ENCODE measurements around the gene GNG11. TPM values are rescaled to one million over a fixed set of nuclear protein-coding genes. Genes with fewer than 3 reads are reported as not detected.

The GNG11 gene
- not detected for total RNA-seq

DNA sequence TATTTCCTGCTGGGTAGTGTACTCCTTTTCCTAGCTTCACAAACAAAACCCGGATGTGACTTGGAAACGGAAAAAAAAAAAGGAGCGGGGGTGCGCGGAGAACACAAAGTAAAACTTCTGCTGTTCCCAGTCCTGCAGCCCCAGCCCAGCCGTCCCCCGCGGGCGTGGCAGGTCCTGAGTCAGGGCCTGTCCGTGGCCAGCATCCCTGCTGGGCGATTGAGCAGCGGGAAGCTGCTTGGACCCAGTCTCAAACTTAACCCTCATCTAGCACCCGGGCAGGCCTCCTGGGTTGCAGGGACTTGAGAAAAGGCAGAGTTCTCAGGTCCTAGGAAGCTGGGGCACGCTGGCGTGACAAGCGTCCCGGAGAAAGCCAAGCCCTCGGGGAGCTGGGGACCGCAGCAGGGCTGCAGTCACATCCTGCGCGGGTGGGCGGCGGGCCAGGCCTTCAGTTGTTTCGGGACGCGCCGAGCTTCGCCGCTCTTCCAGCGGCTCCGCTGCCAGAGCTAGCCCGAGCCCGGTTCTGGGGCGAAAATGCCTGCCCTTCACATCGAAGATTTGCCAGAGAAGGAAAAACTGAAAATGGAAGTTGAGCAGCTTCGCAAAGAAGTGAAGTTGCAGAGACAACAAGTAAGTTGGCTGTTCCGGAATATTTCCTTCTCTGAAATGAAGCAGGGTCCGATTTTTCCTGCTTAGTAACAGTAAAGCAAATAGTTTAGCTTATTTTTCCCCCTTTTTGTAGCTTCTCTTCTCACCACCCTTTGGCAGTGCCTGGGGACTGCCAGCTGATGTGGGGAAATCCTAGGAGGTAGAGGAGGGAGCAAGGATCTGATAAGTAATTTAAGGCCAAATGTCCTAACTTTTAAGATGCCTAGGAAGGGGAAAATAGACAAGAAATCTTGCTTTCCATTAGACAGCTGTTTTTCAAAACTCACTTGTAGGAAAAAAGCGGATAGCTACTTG lies at the start of gene GNG11:
TSS of gene GNG11 (plus strand) at position 129 of the 960 bp plus-strand sequence. CDS start at position 532, 403 bp downstream.
- Mint-ChIP-seq H3K36me3 (ENCODE audit: low read depth) (no peaks in the 10 kb centered on the region), H3K27ac (no peak within 1 kb of the TSS), H3K4me3 (peak within 1 kb of the TSS; percentile 68), H3K27me3 (ENCODE audit: low read depth) (peaks cover 30% of the 10 kb centered on the region), H3K9me3 (ENCODE audit: insufficient read depth) (no peaks in the 10 kb centered on the region), H3K4me1 (ENCODE audit: low read depth) (peaks cover 9% of the 10 kb centered on the region)
- ChIA-PET POLR2A (interaction anchor here (0.8 kb wide), 1 partner anchor 19 kb away, joined by 3 read pairs; no protein-coding TSS in a partner anchor), CTCF (interaction anchor here (2.2 kb wide), 1 partner anchor 165 kb away, joined by 9 read pairs; no protein-coding TSS in a partner anchor)
- ATAC-seq (peak; percentile 95), DNase-seq (peak; percentile 39)

DNA sequence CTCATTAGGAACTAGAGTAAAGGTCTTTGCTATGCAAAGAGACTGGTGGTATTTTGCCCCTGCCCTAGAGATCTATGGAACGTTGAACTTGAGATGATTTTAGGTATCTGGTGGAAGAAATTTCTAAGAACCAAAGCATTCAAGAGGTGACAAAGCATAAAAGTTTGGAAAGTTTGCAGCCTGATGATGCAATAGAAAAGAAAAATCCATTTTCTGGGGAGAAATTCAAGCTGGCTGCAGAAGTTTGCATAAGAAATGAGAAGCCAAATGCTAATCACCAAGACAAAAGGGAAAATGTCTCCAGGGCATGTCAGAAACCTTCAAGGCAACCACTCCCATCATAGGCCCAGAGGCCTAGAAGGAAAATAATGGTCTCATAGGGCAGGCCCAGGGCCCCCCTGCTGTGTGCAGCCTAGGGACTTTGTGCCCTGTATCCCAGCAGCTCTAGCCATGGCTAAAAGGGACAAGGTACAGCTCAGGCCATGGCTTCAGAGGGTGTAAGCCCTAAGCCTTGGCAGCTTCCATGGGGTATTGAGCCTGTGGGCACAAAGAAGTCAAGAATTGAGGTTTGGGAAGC lies 47.4 kb upstream of the GNG11 start:
- Mint-ChIP-seq H3K36me3 (ENCODE audit: low read depth) (no peaks in the 10 kb centered on the region), H3K4me3 (no peak overlapping the region), H3K9me3 (ENCODE audit: insufficient read depth) (no peaks in the 10 kb centered on the region), H3K4me1 (ENCODE audit: low read depth) (no peaks in the 10 kb centered on the region), H3K27me3 (ENCODE audit: low read depth) (no peaks in the 10 kb centered on the region), H3K27ac (no peak overlapping the region)
- ChIA-PET CTCF (no interaction called here), POLR2A (no interaction called here)
- ATAC-seq: no peak
- DNase-seq: no peak

DNA sequence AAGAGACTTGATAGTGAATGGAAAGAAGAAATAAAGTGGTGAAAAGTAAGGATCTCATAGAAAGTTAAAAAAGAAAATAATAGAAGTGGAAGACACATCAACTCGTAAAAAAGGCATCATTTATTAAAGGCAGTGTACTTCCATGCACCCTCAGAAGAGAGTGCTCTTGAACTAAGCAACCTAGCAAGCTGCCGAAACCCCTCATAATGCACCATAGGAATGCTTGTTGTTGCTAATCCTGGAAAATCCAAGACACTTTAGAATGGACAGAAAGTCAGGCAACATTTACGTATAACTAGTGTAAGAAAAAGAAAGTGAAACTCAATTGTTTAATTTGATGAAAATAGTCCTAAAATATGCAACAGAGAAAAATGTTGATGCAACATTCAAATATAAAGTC lies 43.8 kb upstream of the GNG11 start:
- H3K36me3 Mint-ChIP-seq (ENCODE audit: low read depth): no peaks in the 10 kb centered on the region

DNA sequence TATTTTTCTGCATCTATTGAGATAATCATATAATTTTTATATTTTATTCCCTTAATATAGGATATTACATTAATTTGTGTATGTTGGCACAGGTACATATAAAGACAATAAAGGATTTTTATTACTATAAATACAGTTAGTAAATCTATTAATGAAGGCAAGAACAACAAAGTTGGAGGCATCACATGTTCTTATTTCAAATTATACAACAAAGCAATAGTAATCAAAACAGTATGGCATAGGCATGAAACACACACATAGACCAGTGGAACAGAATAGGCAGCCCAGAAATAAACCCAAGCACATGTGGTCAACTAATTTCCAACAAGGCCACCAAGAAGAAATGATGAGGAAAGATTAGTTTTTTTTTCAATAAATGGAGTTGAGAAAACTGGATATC lies 42.2 kb upstream of the GNG11 start:
- Mint-ChIP-seq H3K4me1 (ENCODE audit: low read depth) (no peaks in the 10 kb centered on the region), H3K27me3 (ENCODE audit: low read depth) (no peaks in the 10 kb centered on the region), H3K9me3 (ENCODE audit: insufficient read depth) (no peaks in the 10 kb centered on the region), H3K27ac (no peak overlapping the region), H3K36me3 (ENCODE audit: low read depth) (no peaks in the 10 kb centered on the region), H3K4me3 (no peak overlapping the region)
- ChIA-PET CTCF (no interaction called here), POLR2A (no interaction called here)
- DNase-seq (no peak), ATAC-seq (no peak)

More for the DNA sequence above, 43.8 kb upstream of the GNG11 start:
- no peaks in the 10 kb centered on the region for H3K27me3 Mint-ChIP-seq (ENCODE audit: low read depth)
- H3K27ac Mint-ChIP-seq: no peak overlapping the region
- H3K9me3 Mint-ChIP-seq (ENCODE audit: insufficient read depth): no peaks in the 10 kb centered on the region
- no peaks in the 10 kb centered on the region for H3K4me1 Mint-ChIP-seq (ENCODE audit: low read depth)
- CTCF ChIA-PET: no interaction called here
- H3K4me3 Mint-ChIP-seq: no peak overlapping the region
- DNase-seq (no peak), ATAC-seq (no peak)
- POLR2A ChIA-PET: no interaction called here

DNA sequence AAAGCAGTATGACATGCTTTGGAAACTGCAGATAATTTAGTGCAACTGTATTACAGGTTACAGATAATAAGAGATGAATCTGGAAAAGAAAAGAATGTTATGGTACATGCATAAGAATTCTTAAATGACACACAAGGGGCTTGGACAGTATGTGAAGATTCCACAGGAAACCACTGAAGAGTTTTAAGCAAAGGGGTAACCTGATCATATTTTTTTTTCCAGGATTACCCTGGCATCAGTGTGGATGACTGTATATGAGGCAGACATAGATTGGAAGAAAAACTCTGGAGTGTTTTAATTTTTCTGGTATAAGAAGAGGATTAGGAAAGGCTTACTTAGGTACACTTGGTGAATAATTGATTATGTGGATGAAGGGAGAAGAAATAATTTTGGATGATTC lies 39.1 kb upstream of the GNG11 start:
- no peak for DNase-seq
- H3K9me3 Mint-ChIP-seq (ENCODE audit: insufficient read depth): no peaks in the 10 kb centered on the region
- H3K4me1 Mint-ChIP-seq (ENCODE audit: low read depth): no peaks in the 10 kb centered on the region
- H3K27me3 Mint-ChIP-seq (ENCODE audit: low read depth): peaks cover 2% of the 10 kb centered on the region
- ChIA-PET CTCF (no interaction called here), POLR2A (no interaction called here)
- H3K27ac Mint-ChIP-seq: no peak overlapping the region
- no peak overlapping the region for H3K4me3 Mint-ChIP-seq
- ATAC-seq: no peak
- no peaks in the 10 kb centered on the region for H3K36me3 Mint-ChIP-seq (ENCODE audit: low read depth)

DNA sequence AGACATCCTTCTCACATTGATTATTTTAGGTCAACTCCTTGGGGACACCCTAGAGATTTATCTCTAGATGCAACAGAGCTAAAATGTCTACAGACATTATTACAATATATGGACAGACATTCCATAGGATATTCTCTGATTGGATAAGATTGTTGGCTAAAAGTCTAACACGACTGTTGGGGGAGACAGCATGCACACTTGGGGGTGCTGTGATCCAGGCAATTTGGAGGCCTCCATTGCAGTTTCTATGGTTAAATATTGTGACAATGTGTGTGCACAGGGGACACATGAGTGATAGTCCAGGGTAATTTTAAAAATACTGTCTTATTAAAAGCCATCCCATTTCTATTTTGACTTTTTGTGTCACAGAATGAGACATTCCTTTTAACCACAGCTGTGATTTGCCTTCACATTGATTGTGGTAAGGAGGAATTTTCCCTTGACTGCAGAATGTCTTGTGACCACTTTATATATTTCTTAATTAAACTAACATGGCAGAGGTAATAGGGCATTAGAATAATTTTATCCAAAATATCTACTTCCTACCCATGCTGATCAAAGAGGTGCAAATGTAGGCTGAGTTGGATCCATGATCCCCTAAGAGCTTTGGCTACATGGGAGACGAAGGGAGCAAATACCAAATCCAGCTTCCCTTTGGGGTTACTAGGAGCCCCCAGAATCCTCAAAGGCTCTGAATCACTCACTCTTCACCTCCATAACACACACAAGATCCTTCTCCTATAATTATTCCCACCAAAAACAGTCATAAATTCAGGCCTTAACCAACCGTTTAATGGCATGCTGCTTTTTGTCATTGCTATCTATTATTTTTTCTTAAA lies 38.2 kb upstream of the GNG11 start:
- H3K4me1 Mint-ChIP-seq (ENCODE audit: low read depth): no peaks in the 10 kb centered on the region
- no peak overlapping the region for H3K27ac Mint-ChIP-seq
- CTCF ChIA-PET: interaction anchor here (1.3 kb wide), 1 partner anchor 19 kb away, joined by 4 read pairs; no protein-coding TSS in a partner anchor
- H3K9me3 Mint-ChIP-seq (ENCODE audit: insufficient read depth): no peaks in the 10 kb centered on the region
- no peak overlapping the region for H3K4me3 Mint-ChIP-seq
- DNase-seq (no peak), ATAC-seq (no peak)
- no peaks in the 10 kb centered on the region for H3K36me3 Mint-ChIP-seq (ENCODE audit: low read depth)
- peaks cover 6% of the 10 kb centered on the region for H3K27me3 Mint-ChIP-seq (ENCODE audit: low read depth)
- POLR2A ChIA-PET: no interaction called here

DNA sequence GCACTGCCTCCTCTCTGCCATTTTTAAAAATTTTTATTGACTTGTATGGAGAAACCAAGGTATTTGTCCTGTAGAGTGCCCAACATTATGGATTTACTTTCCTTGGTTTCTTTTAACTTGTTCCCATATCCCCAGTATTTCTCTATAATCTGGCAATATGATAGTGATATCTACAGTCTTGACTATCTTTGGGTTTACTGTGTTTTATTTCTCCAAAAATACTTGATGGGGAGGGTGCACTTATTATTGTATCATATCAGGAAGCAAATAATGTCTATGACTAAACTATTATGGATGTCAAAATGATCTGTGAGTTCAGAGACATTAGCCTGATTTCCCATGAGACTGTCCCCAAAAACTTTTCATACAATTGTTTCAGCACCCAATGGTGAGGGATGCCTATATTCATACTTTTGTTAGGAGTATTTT lies 37.6 kb upstream of the GNG11 start:
- Mint-ChIP-seq H3K4me1 (ENCODE audit: low read depth) (no peaks in the 10 kb centered on the region), H3K36me3 (ENCODE audit: low read depth) (no peaks in the 10 kb centered on the region)

DNA sequence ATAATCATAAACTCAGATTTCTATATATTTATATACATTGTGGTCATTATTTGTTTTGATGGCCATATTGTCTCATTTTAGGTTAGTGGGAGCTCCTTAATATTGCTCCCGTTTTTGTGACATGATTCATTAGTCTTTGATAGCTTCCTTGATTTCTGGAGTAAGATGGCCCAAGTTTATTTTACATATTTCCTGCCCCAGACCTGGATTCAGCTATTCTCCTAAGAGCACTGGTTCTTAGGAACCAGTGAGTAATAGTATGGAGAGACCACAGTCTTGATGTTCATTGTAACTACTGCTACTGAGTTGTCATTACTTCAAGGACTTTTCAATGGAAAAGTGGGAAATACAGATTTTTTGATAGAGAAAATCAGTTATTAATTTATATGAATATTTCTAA lies 37.0 kb upstream of the GNG11 start:
- Mint-ChIP-seq H3K4me1 (ENCODE audit: low read depth) (no peaks in the 10 kb centered on the region), H3K36me3 (ENCODE audit: low read depth) (no peaks in the 10 kb centered on the region), H3K27ac (no peak overlapping the region), H3K4me3 (no peak overlapping the region), H3K9me3 (ENCODE audit: insufficient read depth) (no peaks in the 10 kb centered on the region), H3K27me3 (ENCODE audit: low read depth) (peaks cover 13% of the 10 kb centered on the region)
- ChIA-PET CTCF (no interaction called here), POLR2A (no interaction called here)
- DNase-seq (no peak), ATAC-seq (no peak)

More for the DNA sequence above, 37.6 kb upstream of the GNG11 start:
- ATAC-seq: no peak
- DNase-seq: no peak
- Mint-ChIP-seq H3K9me3 (ENCODE audit: insufficient read depth) (no peaks in the 10 kb centered on the region), H3K4me3 (no peak overlapping the region), H3K27ac (no peak overlapping the region), H3K27me3 (ENCODE audit: low read depth) (peaks cover 10% of the 10 kb centered on the region)
- ChIA-PET POLR2A (no interaction called here), CTCF (interaction anchor here (1.3 kb wide), 1 partner anchor 19 kb away, joined by 4 read pairs; no protein-coding TSS in a partner anchor)

DNA sequence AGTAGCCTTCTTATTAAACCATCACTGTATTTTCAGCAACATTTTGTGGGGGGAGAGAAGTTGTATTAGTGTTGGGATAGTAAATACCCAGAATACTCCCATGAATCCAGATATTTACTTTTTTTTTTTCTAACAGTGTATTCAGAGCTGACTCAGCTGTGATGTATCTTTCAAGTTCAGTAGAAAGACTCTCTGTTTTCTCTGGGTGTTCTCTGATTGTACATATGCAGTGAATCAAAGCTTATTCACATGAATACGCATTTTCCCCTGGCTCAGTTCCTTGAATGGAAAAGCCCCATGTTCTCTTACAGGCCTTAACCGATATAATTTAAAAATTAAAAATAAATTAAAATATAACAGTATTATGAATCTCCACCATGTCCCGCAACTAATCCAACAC lies 32.3 kb upstream of the GNG11 start:
- no peak overlapping the region for H3K27ac Mint-ChIP-seq
- H3K4me1 Mint-ChIP-seq (ENCODE audit: low read depth): peaks cover 8% of the 10 kb centered on the region
- ChIA-PET CTCF (interaction anchor here (0.6 kb wide), 1 partner anchor 198 kb away, joined by 4 read pairs; no protein-coding TSS in a partner anchor), POLR2A (no interaction called here)
- H3K27me3 Mint-ChIP-seq (ENCODE audit: low read depth): peaks cover 36% of the 10 kb centered on the region
- DNase-seq: no peak
- H3K36me3 Mint-ChIP-seq (ENCODE audit: low read depth): no peaks in the 10 kb centered on the region
- H3K4me3 Mint-ChIP-seq: no peak overlapping the region
- ATAC-seq: no peak
- no peaks in the 10 kb centered on the region for H3K9me3 Mint-ChIP-seq (ENCODE audit: insufficient read depth)

DNA sequence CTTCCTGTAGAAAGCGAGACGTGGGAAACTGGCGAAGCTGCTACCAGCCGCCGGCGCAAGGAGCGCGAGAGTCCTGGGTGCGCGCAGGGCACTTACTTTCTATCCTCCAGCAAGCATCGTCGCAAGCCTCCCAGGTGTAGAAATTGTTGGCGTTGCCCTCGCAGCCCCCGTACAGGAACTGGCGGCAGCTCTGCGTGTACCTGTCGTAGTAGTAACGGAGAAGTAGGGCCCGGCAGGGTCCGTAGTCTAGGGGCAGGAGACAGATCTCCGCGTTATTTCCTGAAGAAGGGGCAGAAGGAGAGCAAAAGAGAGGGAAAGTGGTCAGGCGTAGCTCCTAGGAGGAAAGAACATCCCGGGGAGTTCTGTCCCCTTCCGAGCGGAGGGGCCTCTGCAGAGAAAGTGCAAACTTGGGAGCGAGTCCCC lies 31.5 kb upstream of the GNG11 start:
- POLR2A ChIA-PET: no interaction called here
- H3K4me3 Mint-ChIP-seq: peak overlapping the region; percentile 58
- peak; percentile 21 for DNase-seq
- peaks cover 38% of the 10 kb centered on the region for H3K27me3 Mint-ChIP-seq (ENCODE audit: low read depth)
- H3K9me3 Mint-ChIP-seq (ENCODE audit: insufficient read depth): no peaks in the 10 kb centered on the region
- CTCF ChIA-PET: interaction anchor here (0.6 kb wide), 1 partner anchor 197 kb away, joined by 4 read pairs; no protein-coding TSS in a partner anchor
- ATAC-seq: peak; percentile 49
- H3K36me3 Mint-ChIP-seq (ENCODE audit: low read depth): no peaks in the 10 kb centered on the region
- peaks cover 8% of the 10 kb centered on the region for H3K4me1 Mint-ChIP-seq (ENCODE audit: low read depth)
- no peak overlapping the region for H3K27ac Mint-ChIP-seq

DNA sequence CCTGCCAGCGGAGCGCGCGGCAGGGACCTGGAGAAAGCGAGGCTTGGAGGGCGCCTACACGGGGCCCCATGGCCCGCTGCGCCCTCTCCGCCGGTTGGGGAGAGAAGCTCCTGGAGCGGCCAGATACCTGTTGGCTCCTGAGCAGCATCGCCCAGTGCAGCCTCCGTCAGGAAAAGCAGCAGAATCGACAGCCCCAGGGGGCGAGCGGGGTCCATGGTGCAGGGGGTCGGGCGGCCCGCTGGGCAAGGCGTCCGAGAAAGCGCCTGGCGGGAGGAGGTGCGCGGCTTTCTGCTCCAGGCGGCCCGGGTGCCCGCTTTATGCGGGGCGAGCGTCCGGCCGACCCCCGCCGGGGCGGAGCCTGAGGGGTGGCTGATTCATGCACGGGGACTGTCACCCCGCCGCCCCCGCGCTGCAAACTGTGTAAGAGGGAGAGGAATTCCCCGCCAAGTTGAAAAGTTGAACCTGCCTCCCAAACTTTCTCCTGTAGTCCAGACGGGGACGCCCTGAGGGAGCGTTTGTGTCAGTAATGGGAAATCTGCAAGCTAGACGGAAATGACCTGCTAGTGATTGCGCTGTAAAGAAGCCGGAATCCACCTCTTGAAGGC lies 31.0 kb upstream of the GNG11 start, which contains the start of gene TFPI2:
TSS of gene TFPI2 (minus strand) at position 290 of the 605 bp plus-strand sequence. CDS start at position 215, 75 bp downstream.
- Mint-ChIP-seq H3K36me3 (ENCODE audit: low read depth) (no peaks in the 10 kb centered on the region), H3K4me3 (peak within 1 kb of the TSS; percentile 58), H3K27ac (no peak within 1 kb of the TSS), H3K4me1 (ENCODE audit: low read depth) (peaks cover 8% of the 10 kb centered on the region), H3K27me3 (ENCODE audit: low read depth) (peaks cover 38% of the 10 kb centered on the region), H3K9me3 (ENCODE audit: insufficient read depth) (no peaks in the 10 kb centered on the region)
- ChIA-PET POLR2A (no interaction called here), CTCF (no interaction called here)
- DNase-seq (peak; percentile 21), ATAC-seq (peak; percentile 57)

Data from activated CD8-positive, alpha-beta T cell treated with anti-CD3 and anti-CD28 coated beads, Interleukin-2, amount 10 ng/mL, durations not matched to agents 7 days and 5 days (primary cell).